Activated CD8-positive, alpha-beta T cell treated with anti-CD3 and anti-CD28 coated beads for 36 hours (primary cell): ENCODE results near the gene MEF2C. TPM values are rescaled to one million over a fixed set of nuclear protein-coding genes. Genes with fewer than 3 reads are reported as not detected.
A peak's percentile ranks its signal among the peaks of the same experiment; 100 is the strongest.

ENCODE experiments used
- ATAC-seq: fragments of 200-7000 bp; cut with Tn5 transposase; one replicate; pipeline ENCODE4 v1.10.0; 2021; ENCODE audit warnings: mild to moderate bottlenecking, moderate library complexity
- CTCF ChIA-PET: fragments of 350-600 bp; sonication (Branson Sonifier 250); formaldehyde crosslinking; loops from one replicate; lab custom pipeline; 2021; ENCODE audit warnings: antibody characterized with exemption; lab: Charles Lee
- POLR2A ChIA-PET: fragments of 350-600 bp; sonication (Branson Sonifier 250); formaldehyde crosslinking; loops from one replicate; lab custom pipeline; 2021; ENCODE audit warnings: antibody characterized with exemption; lab: Charles Lee
- DNase-seq: peaks from one replicate; pipeline ENCODE4 v3.0.0-alpha.2; 2020
- H3K27ac Mint-ChIP-seq: one replicate; pipeline ENCODE4 v1.8.0; 2021; ENCODE audit warnings: mild to moderate bottlenecking, mixed read lengths
- H3K27me3 Mint-ChIP-seq: one replicate; pipeline ENCODE4 v1.8.0; 2021; ENCODE audit warnings: mixed read lengths
- H3K36me3 Mint-ChIP-seq: one replicate; pipeline ENCODE4 v1.8.0; 2021; ENCODE audit warnings: low read depth, mixed read lengths
- H3K4me1 Mint-ChIP-seq: one replicate; pipeline ENCODE4 v1.8.0; 2021; ENCODE audit warnings: low read depth, mixed read lengths
- H3K4me3 Mint-ChIP-seq: one replicate; pipeline ENCODE4 v1.8.0; 2021; ENCODE audit warnings: mild to moderate bottlenecking, moderate library complexity, mixed read lengths
- H3K9me3 Mint-ChIP-seq: one replicate; pipeline ENCODE4 v1.8.0; 2021; ENCODE audit warnings: mixed read lengths
- CTCF ChIP-seq: fragments of 200-600 bp; IDR thresholded peaks from one replicate; pipeline ENCODE4 v1.8.0; 2022; ENCODE audit warnings: antibody characterized with exemption, mild to moderate bottlenecking
- intact Hi-C: fragments of 100-400 bp; cut with micrococcal nuclease; formaldehyde crosslinking; loops from one replicate; pipeline ENCODE4 v1.10.0; 2022
- total RNA-seq, 2 experiments: library from RNA; stranded (reverse); gene quantifications; one replicate each; pipeline ENCODE4 v1.2.3, GENCODE V29; 2021

The MEF2C gene
- total RNA-seq, 2 experiments from 2014 or later: 0.27 to 1.3 TPM

- intact Hi-C loops: no loop called here
- no peak for DNase-seq
- H3K4me3 Mint-ChIP-seq: no peak overlapping the region
- TF ChIP-seq CTCF: no peak
- no peak for ATAC-seq
- peaks cover 10% of the 10 kb centered on the region for H3K4me1 Mint-ChIP-seq
- ChIA-PET POLR2A (no interaction called here), CTCF (no interaction called here)
- peaks cover 11% of the 10 kb centered on the region for H3K27me3 Mint-ChIP-seq
- H3K27ac Mint-ChIP-seq: no peak overlapping the region
- H3K9me3 Mint-ChIP-seq: no peaks in the 10 kb centered on the region
- H3K36me3 Mint-ChIP-seq: no peaks in the 10 kb centered on the region
Observed at GRCh38 chr5:88761939-88762338, 121.0 kb downstream of the MEF2C start.

- Mint-ChIP-seq H3K4me1 (peaks cover 10% of the 10 kb centered on the region), H3K9me3 (no peaks in the 10 kb centered on the region), H3K4me3 (no peak overlapping the region), H3K27ac (no peak overlapping the region), H3K36me3 (no peaks in the 10 kb centered on the region), H3K27me3 (peaks cover 8% of the 10 kb centered on the region)
- TF ChIP-seq CTCF: no peak
- no peak for DNase-seq
- intact Hi-C loops: no loop called here
- POLR2A ChIA-PET: no interaction called here
- ATAC-seq: no peak
- CTCF ChIA-PET: no interaction called here
Observed at GRCh38 chr5:88761269-88761850, 121.6 kb downstream of the MEF2C start.

- Mint-ChIP-seq H3K27me3 (peaks cover 10% of the 10 kb centered on the region), H3K27ac (no peak overlapping the region), H3K9me3 (no peaks in the 10 kb centered on the region), H3K36me3 (no peaks in the 10 kb centered on the region), H3K4me1 (peaks cover 10% of the 10 kb centered on the region), H3K4me3 (no peak overlapping the region)
- no peak for TF ChIP-seq CTCF
- no peak for DNase-seq
- ChIA-PET POLR2A (no interaction called here), CTCF (no interaction called here)
- intact Hi-C loops: no loop called here
- ATAC-seq: no peak
Observed at GRCh38 chr5:88760527-88760926, 122.5 kb downstream of the MEF2C start.

GRCh38 chr5:88758591-88758990 is 124.4 kb downstream of the MEF2C start:
- Mint-ChIP-seq H3K27ac (no peak overlapping the region), H3K4me3 (no peak overlapping the region), H3K36me3 (no peaks in the 10 kb centered on the region), H3K4me1 (peaks cover 10% of the 10 kb centered on the region), H3K27me3 (peaks cover 14% of the 10 kb centered on the region), H3K9me3 (no peaks in the 10 kb centered on the region)
- POLR2A ChIA-PET: no interaction called here
- CTCF ChIA-PET: no interaction called here
- ATAC-seq (no peak), DNase-seq (peak; percentile 2)
- intact Hi-C loops: no loop called here
- TF ChIP-seq CTCF: no peak

GRCh38 chr5:88758184-88758583 is 124.8 kb downstream of the MEF2C start:
- no peak for TF ChIP-seq CTCF
- intact Hi-C loops: no loop called here
- Mint-ChIP-seq H3K27ac (no peak overlapping the region), H3K4me1 (peaks cover 10% of the 10 kb centered on the region), H3K36me3 (no peaks in the 10 kb centered on the region), H3K9me3 (no peaks in the 10 kb centered on the region), H3K27me3 (peaks cover 14% of the 10 kb centered on the region), H3K4me3 (no peak overlapping the region)
- DNase-seq: no peak
- ChIA-PET POLR2A (no interaction called here), CTCF (no interaction called here)
- ATAC-seq: no peak
